HCT116 (cell line): ENCODE data around the gene BLOC1S6. TPM values are rescaled to one million over a fixed set of nuclear protein-coding genes. Genes with fewer than 3 reads are reported as not detected.

Experiments
- ATAC-seq: fragments of 200-7000 bp; cut with Tn5 transposase; 2 replicates; pipeline ENCODE4 v1.9.1; 2020; ENCODE audit warnings: mild to moderate bottlenecking, moderate library complexity
- BruUV-seq: library from RNA; stranded (reverse); fragments of 400-500 nt; replicated peaks from 2 replicates; lab custom pipeline; 2021; lab: Mats Ljungman, UMichigan
- CTCF ChIA-PET: fragments of 300-600 bp; sonication (Branson Sonifier 250); formaldehyde crosslinking; loops from one replicate; lab custom pipeline; 2021; ENCODE audit warnings: antibody characterized with exemption; lab: Charles Lee
- POLR2A ChIA-PET: fragments of 300-600, 350-600 bp; sonication (Branson Sonifier 250); formaldehyde crosslinking; loops from one replicate; lab custom pipeline; 2021; ENCODE audit warnings: antibody characterized with exemption; lab: Charles Lee
- RAD21 ChIA-PET, 2 experiments: fragments of 300-600 bp; sonication (Branson Sonifier 250); formaldehyde crosslinking; loops; one replicate each; lab custom pipeline; 2023; ENCODE audit warnings: low total read pairs in 2 of 2; ENCODE audit not compliant: uncharacterized antibody in 2 of 2, unreplicated experiment in 2 of 2, low non-redundant PET in 1 of 2; lab: Charles Lee
- DNase-seq: peaks from one replicate; pipeline ENCODE4 v3.0.0-alpha.2; 2010; ENCODE audit warnings: low read depth, low spot score
- H2AFZ ChIP-seq: fragments of 200-600 bp; shearing (Covaris generic), sonication (generic); 2 replicates; pipeline ENCODE4 v1.6.1; 2017; ENCODE audit warnings: low read depth, mixed run types, mixed read lengths, antibody characterized with exemption, low read length; ENCODE audit not compliant: poor library complexity, severe bottlenecking
- H3K27ac ChIP-seq: 2 replicates; pipeline ENCODE4 v1.5.1; 2012; ENCODE audit warnings: low read depth, low read length
- H3K27me3 ChIP-seq: fragments of 200-600 bp; sonication (generic); 2 replicates; pipeline ENCODE4 v1.6.1; 2016; ENCODE audit warnings: mixed run types, low read length, mixed read lengths; ENCODE audit not compliant: insufficient read depth
- H3K36me3 ChIP-seq, 2 experiments: fragments of 200-500 bp in 1 of 2; fragments of 200-600 bp in 1 of 2; sonication (Bioruptor generic) in 1 of 2; sonication (generic) in 1 of 2; 2 replicates each; pipeline versions ENCODE4 v1.5.1 to v1.6.1; 2014 to 2016; ENCODE audit warnings: low read length in 2 of 2, inconsistent platforms in 1 of 2, mixed read lengths in 1 of 2, mixed run types in 1 of 2; ENCODE audit not compliant: insufficient read depth in 2 of 2, control insufficient read depth in 1 of 2
- H3K4me1 ChIP-seq, 2 experiments: fragments of 200-600 bp in 1 of 2; sonication (generic) in 1 of 2; 2 replicates each; pipeline versions ENCODE4 v1.5.1 to v1.6.1; 2012 to 2017; ENCODE audit warnings: low read length in 2 of 2, inconsistent platforms in 1 of 2, mild to moderate bottlenecking in 1 of 2, mixed read lengths in 1 of 2, mixed run types in 1 of 2, moderate library complexity in 1 of 2; ENCODE audit not compliant: insufficient read depth in 2 of 2, control insufficient read depth in 1 of 2
- H3K4me2 ChIP-seq: fragments of 200-600 bp; sonication (generic); 2 replicates; pipeline ENCODE4 v1.6.1; 2017; ENCODE audit warnings: mixed run types, low read length, mixed read lengths
- H3K4me3 ChIP-seq, 2 experiments: fragments of 200-600 bp in 1 of 2; sonication (generic) in 1 of 2; replicated peaks in 1 of 2; 2 replicates each; pipeline ENCODE4 v1.5.1; 2011 to 2016; ENCODE audit warnings: low read length in 2 of 2, control low read depth in 1 of 2, low read depth in 1 of 2, mild to moderate bottlenecking in 1 of 2, mixed read lengths in 1 of 2, mixed run types in 1 of 2
- H3K79me2 ChIP-seq: fragments of 200-600 bp; sonication (generic); 2 replicates; pipeline ENCODE4 v1.6.1; 2017; ENCODE audit warnings: mild to moderate bottlenecking, mixed run types, low read length, moderate library complexity, mixed read lengths; ENCODE audit not compliant: insufficient read depth
- H3K9ac ChIP-seq: fragments of 200-600 bp; sonication (generic); 2 replicates; pipeline ENCODE4 v1.6.1; 2016; ENCODE audit warnings: low read length, mixed read lengths
- H3K9me2 ChIP-seq: fragments of 200-600 bp; sonication (generic), shearing (Covaris generic); 2 replicates; pipeline ENCODE4 v1.6.1; 2017; ENCODE audit warnings: mixed run types, mild to moderate bottlenecking, moderate library complexity; ENCODE audit not compliant: insufficient read depth
- H3K9me3 ChIP-seq, 2 experiments: fragments of 200-500 bp in 1 of 2; fragments of 200-600 bp in 1 of 2; sonication (Bioruptor generic) in 1 of 2; sonication (generic) in 1 of 2; 2 replicates each; pipeline ENCODE4 v1.6.1; 2014 to 2017; ENCODE audit warnings: low read length in 2 of 2, mixed read lengths in 2 of 2, inconsistent platforms in 1 of 2, low read depth in 1 of 2, mild to moderate bottlenecking in 1 of 2, mixed run types in 1 of 2, moderate library complexity in 1 of 2; ENCODE audit not compliant: control insufficient read depth in 1 of 2, insufficient read depth in 1 of 2
- H4K20me1 ChIP-seq: fragments of 200-600 bp; sonication (generic), shearing (Covaris generic); 2 replicates; pipeline ENCODE4 v1.6.1; 2017; ENCODE audit warnings: mixed run types, mild to moderate bottlenecking, moderate library complexity; ENCODE audit not compliant: insufficient read depth
- EGR1 ChIP-seq: IDR thresholded peaks from 2 replicates; pipeline ENCODE4 v1.6.1; 2012; ENCODE audit warnings: low read depth
- EZH2phosphoT487 ChIP-seq: fragments of 200-600 bp; IDR thresholded peaks from 2 replicates; pipeline ENCODE4 v1.6.1; 2018; ENCODE audit warnings: antibody characterized with exemption, borderline replicate concordance
- JUND ChIP-seq: IDR thresholded peaks from 2 replicates; pipeline ENCODE4 v1.6.1; 2012
- POLR2A ChIP-seq: IDR thresholded peaks from 2 replicates; pipeline ENCODE4 v1.7.0; 2011; ENCODE audit warnings: borderline replicate concordance; ENCODE audit not compliant: insufficient read depth, insufficient read length; ENCODE audit errors: extremely low read depth
- POLR2AphosphoS5 ChIP-seq: IDR thresholded peaks from 2 replicates; pipeline ENCODE4 v1.6.1; 2011; ENCODE audit warnings: mild to moderate bottlenecking, low read depth, low read length, moderate library complexity
- SIN3A ChIP-seq: IDR thresholded peaks from 2 replicates; pipeline ENCODE4 v1.6.1; 2012; ENCODE audit warnings: low read depth
- SRF ChIP-seq: IDR thresholded peaks from 2 replicates; pipeline ENCODE4 v1.6.1; 2012; ENCODE audit warnings: low read depth
- TCF7L2 ChIP-seq: IDR thresholded peaks from 2 replicates; pipeline ENCODE4 v1.7.0; 2011; ENCODE audit warnings: borderline replicate concordance, inconsistent platforms; ENCODE audit not compliant: insufficient read depth, insufficient read length; ENCODE audit errors: extremely low read depth
- YY1 ChIP-seq: IDR thresholded peaks from 2 replicates; pipeline ENCODE4 v1.6.1; 2011; ENCODE audit warnings: low read length, low read depth, moderate library complexity, mild to moderate bottlenecking; ENCODE audit not compliant: insufficient replicate concordance; ENCODE audit errors: extremely low read depth
- ZFX ChIP-seq: fragments of 450-650 bp; IDR thresholded peaks from 2 replicates; pipeline ENCODE4 v1.6.1; 2017
- intact Hi-C: fragments of 100-400 bp; cut with micrococcal nuclease; formaldehyde crosslinking; loops from 2 replicates; pipeline ENCODE4 v1.10.0; 2022
- total RNA-seq: library from RNA; stranded (reverse); gene quantifications from one replicate; pipeline ENCODE4 v1.2.1, GENCODE V29; 2021; ENCODE audit not compliant: unreplicated experiment
- TF ChIP-seq, protein P1 (sequence below): IDR thresholded peaks from 2 replicates; pipeline ENCODE4 v1.6.1; 2012
- TF ChIP-seq, protein P2 (sequence below): IDR thresholded peaks from 2 replicates; pipeline ENCODE4 v1.6.1; 2012; ENCODE audit warnings: low read depth

The BLOC1S6 gene
- total RNA-seq, 1 experiment from 2014 or later: 40.7 TPM

DNA sequence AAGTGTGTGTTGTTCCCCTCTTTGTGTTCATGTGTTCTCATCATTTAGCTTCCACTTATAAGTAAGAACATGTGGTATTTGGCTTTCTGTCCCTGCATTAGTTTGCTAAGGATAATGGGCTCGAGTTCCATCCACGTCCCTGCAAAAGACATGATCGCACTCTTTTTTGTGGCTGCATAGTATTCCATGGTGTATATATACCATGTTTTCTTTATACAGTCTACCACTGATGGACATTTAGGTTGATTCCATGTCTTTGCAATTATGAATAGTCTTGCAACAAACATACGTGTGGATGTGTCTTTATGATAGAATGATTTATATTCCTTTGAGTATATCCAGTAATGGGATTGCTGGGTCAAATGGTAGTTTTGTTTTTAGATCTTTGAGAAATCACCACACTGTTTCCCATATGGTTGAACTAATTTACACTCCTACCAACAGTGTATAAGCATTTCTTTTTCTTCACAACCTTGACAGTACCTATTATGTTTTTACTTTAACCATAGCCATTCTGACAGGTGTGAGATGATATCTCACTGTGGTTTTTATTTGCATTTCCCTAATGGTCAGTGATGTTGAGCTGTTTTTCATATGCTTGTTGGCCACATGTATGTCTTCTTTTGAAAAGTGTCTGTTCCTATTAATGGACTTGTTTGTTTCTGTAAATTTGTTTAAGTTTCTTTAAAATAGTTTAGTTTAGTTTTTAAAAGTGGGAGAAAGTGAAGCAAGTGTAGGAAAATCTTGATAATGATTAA, 42.7 kb upstream of the BLOC1S6 start:
- no TSS peak for BruUV-seq
- no peaks in the 10 kb centered on the region for H3K4me1 ChIP-seq
- no peak overlapping the region for H3K9ac ChIP-seq
- H3K9me3 ChIP-seq: no peaks in the 10 kb centered on the region
- no peak for TF ChIP-seq EGR1
- TF ChIP-seq, protein P1, sequence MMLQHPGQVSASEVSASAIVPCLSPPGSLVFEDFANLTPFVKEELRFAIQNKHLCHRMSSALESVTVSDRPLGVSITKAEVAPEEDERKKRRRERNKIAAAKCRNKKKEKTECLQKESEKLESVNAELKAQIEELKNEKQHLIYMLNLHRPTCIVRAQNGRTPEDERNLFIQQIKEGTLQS: no peak
- TF ChIP-seq EZH2phosphoT487: no peak
- TF ChIP-seq JUND: no peak
- no peak for TF ChIP-seq POLR2AphosphoS5
- TF ChIP-seq, all 23 proteins: peak for 0
- H3K4me3 ChIP-seq: no peak overlapping the region
- no peak overlapping the region for H2AFZ ChIP-seq
- POLR2A ChIA-PET: no interaction called here
- RAD21 ChIA-PET: no interaction called here
- intact Hi-C loops: no loop called here
- H3K36me3 ChIP-seq: no peaks in the 10 kb centered on the region
- DNase-seq (no peak), ATAC-seq (no peak)
- H3K79me2 ChIP-seq: no peaks in the 10 kb centered on the region
- no peak overlapping the region for H3K4me2 ChIP-seq
- H3K27ac ChIP-seq: no peak overlapping the region
- H4K20me1 ChIP-seq: no peaks in the 10 kb centered on the region
- H3K9me2 ChIP-seq: no peaks in the 10 kb centered on the region
- no peaks in the 10 kb centered on the region for H3K27me3 ChIP-seq
- CTCF ChIA-PET: no interaction called here

DNA sequence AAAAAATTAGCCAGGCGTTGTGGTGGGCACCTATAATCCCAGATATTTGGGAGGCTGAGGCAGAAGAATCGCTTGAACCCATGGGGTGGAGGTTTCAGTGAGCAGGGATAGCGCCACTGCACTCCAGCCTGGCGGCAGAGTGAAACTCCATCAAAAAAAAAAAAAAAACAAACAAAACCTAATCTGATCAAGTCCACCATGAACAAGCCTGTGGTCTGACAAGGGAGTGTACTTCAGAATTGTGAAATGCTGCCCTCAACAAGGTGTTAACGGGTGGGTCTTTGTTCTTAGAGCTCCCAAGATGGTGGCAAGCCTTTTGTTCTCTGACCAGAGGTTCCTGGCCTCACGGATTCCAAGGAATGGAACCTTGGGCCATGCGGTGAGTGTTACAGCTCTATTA, 40.4 kb upstream of the BLOC1S6 start:
- BruUV-seq: no TSS peak
- ATAC-seq: no peak
- Histone ChIP-seq H3K36me3 (no peaks in the 10 kb centered on the region), H3K9me2 (no peaks in the 10 kb centered on the region), H3K9me3 (no peaks in the 10 kb centered on the region), H3K27me3 (no peaks in the 10 kb centered on the region), H3K9ac (no peak overlapping the region), H3K27ac (no peak overlapping the region), H2AFZ (no peak overlapping the region), H4K20me1 (no peaks in the 10 kb centered on the region), H3K4me3 (no peak overlapping the region), H3K4me2 (no peak overlapping the region), H3K79me2 (no peaks in the 10 kb centered on the region), H3K4me1 (no peaks in the 10 kb centered on the region)
- POLR2A ChIA-PET: no interaction called here
- DNase-seq: no peak
- intact Hi-C loops: no loop called here
- RAD21 ChIA-PET: no interaction called here
- no peak for TF ChIP-seq ZFX
- TF ChIP-seq TCF7L2: no peak
- no peak for TF ChIP-seq POLR2A
- TF ChIP-seq, protein P2, sequence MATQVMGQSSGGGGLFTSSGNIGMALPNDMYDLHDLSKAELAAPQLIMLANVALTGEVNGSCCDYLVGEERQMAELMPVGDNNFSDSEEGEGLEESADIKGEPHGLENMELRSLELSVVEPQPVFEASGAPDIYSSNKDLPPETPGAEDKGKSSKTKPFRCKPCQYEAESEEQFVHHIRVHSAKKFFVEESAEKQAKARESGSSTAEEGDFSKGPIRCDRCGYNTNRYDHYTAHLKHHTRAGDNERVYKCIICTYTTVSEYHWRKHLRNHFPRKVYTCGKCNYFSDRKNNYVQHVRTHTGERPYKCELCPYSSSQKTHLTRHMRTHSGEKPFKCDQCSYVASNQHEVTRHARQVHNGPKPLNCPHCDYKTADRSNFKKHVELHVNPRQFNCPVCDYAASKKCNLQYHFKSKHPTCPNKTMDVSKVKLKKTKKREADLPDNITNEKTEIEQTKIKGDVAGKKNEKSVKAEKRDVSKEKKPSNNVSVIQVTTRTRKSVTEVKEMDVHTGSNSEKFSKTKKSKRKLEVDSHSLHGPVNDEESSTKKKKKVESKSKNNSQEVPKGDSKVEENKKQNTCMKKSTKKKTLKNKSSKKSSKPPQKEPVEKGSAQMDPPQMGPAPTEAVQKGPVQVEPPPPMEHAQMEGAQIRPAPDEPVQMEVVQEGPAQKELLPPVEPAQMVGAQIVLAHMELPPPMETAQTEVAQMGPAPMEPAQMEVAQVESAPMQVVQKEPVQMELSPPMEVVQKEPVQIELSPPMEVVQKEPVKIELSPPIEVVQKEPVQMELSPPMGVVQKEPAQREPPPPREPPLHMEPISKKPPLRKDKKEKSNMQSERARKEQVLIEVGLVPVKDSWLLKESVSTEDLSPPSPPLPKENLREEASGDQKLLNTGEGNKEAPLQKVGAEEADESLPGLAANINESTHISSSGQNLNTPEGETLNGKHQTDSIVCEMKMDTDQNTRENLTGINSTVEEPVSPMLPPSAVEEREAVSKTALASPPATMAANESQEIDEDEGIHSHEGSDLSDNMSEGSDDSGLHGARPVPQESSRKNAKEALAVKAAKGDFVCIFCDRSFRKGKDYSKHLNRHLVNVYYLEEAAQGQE: no peak
- TF ChIP-seq YY1: no peak
- TF ChIP-seq, protein P1: no peak
- no peak for TF ChIP-seq SRF
- no peak for TF ChIP-seq EZH2phosphoT487
- no peak for TF ChIP-seq SIN3A
- CTCF ChIA-PET: no interaction called here
